Upper lobe of left lung (tissue), 6 donors: ENCODE data around the gene SCG5. TPM values are rescaled to one million over a fixed set of nuclear protein-coding genes. Genes with fewer than 3 reads are reported as not detected.

Experiments used
- ATAC-seq, 2 donors: fragments of 200-7000 bp; cut with Tn5 transposase; one replicate each; pipeline ENCODE4 v1.9.1; 2022; ENCODE audit warnings: mild to moderate bottlenecking in 2 of 2, moderate library complexity in 2 of 2; ENCODE audit not compliant: low FRiP score in 2 of 2
- DNase-seq, 2 donors: peaks; one replicate each; pipeline ENCODE4 v3.0.0-alpha.2; 2019 to 2020
- H3K27ac ChIP-seq, 4 donors: fragments of 200-600 bp; sonication (generic); one replicate each; pipeline ENCODE4 v1.5.1; 2016 to 2019
- H3K27me3 ChIP-seq, 4 donors: fragments of 200-600 bp; sonication (generic); one replicate each; pipeline ENCODE4 v1.5.1; 2017 to 2019
- H3K36me3 ChIP-seq, 4 donors: fragments of 200-600 bp; sonication (generic); one replicate each; pipeline ENCODE4 v1.5.1; 2016 to 2019
- H3K4me1 ChIP-seq, 4 donors: fragments of 200-600 bp; sonication (generic); one replicate each; pipeline ENCODE4 v1.5.1; 2018 to 2019
- H3K4me3 ChIP-seq, 4 donors: fragments of 200-600 bp; sonication (generic); one replicate each; pipeline ENCODE4 v1.5.1; 2017 to 2019; ENCODE audit warnings: mild to moderate bottlenecking in 2 of 4, moderate library complexity in 1 of 4
- H3K9me3 ChIP-seq, 4 donors: fragments of 200-600 bp; sonication (generic); one replicate each; pipeline ENCODE4 v1.5.1; 2018 to 2019
- EP300 ChIP-seq, 4 donors: sonication (generic); formaldehyde crosslinking; IDR thresholded peaks; one replicate each; pipeline ENCODE4 v1.5.1; 2017; ENCODE audit warnings: antibody characterized with exemption in 4 of 4, control low read depth in 2 of 4
- POLR2A ChIP-seq, 4 donors: fragments of 450-650 bp; IDR thresholded peaks; one replicate each; pipeline ENCODE4 v1.5.1; 2016 to 2017; ENCODE audit warnings: antibody characterized with exemption in 4 of 4, mild to moderate bottlenecking in 2 of 4
- POLR2AphosphoS5 ChIP-seq, 2 donors: sonication (generic); formaldehyde crosslinking; IDR thresholded peaks; one replicate each; pipeline ENCODE4 v1.5.1; 2017; ENCODE audit warnings: antibody characterized with exemption in 2 of 2
- WGBS, 2 donors: methylation state at CpG; one replicate each; pipeline ENCODE4 v1.1.5; 2017 to 2018; 5-methylcytosine and 5-hydroxymethylcytosine counted together
- total RNA-seq, 6 donors: library from RNA; depleted of rRNA in 4 of 6; stranded (reverse); fragments of >200 nt in 4 of 6; gene quantifications; one replicate each; pipeline versions ENCODE4 v1.1.0 to v1.2.1, GENCODE V29; 2016 to 2021
- TF ChIP-seq, protein P1 (sequence below), 6 experiments: fragments of 450-650 bp in 4 of 6; fragments of 200-600 bp in 2 of 6; sonication (generic) in 2 of 6; IDR thresholded peaks; one replicate each; pipeline ENCODE4 v1.5.1; 2016 to 2019; ENCODE audit warnings: antibody characterized with exemption in 6 of 6
- donor health status: DM: no; HTN: no; CAD: no; lungs with moderate emphysema.
- donor health status: DM: no; HTN: yes; CAD: no; lungs with severe emphysema.

SCG5 gene
- total RNA-seq, 6 donors from 2014 or later, result 0.61 to 1.7 (median 0.97) TPM; not detected in 3

DNA sequence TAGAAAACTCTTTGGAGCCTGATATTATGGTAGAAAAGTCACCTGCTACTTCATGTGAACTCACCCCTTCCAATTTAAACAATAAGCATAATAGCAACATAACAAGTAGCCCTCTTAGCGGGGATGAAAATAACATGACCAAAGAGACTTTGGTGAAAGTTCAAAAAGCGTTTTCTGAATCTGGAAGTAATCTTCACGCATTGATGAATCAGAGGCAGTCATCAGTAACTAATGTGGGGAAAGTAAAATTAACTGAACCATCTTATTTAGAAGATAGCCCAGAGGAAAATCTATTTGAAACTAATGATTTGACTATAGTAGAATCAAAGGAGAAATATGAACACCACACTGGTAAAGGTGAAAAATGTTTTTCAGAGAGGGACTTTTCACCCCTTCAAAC is 5.1 kb upstream of the SCG5 start:
- no peak for ATAC-seq
- 94 to 99% methylated on average over 3 of the region's 3 CpGs for WGBS, 2 donors

DNA sequence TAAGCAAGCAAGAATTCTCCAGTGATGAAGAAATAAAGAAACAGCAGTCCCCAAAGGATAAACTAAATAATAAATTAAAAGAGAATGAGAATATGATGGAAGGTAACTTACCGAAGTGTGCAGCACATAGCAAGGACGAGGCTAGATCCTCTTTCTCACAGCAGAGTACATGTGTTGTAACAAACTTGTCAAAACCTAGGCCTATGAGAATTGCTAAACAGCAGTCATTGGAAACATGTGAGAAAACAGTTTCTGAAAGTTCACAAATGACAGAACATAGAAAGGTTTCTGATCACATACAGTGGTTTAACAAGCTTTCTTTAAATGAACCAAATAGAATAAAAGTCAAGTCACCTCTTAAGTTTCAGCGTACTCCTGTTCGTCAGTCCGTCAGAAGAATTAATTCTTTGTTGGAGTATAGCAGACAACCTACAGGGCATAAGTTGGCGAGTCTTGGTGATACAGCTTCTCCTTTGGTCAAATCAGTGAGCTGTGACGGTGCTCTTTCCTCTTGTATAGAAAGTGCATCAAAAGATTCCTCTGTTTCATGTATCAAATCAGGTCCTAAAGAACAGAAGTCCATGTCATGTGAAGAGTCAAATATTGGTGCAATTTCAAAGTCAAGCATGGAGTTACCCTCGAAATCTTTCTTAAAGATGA is 4.5 kb upstream of the SCG5 start:
- Histone ChIP-seq H3K36me3 (no peaks in the 10 kb centered on the region), H3K4me3 (no peak overlapping the region), H3K27me3 (no peaks in the 10 kb centered on the region), H3K27ac (no peak overlapping the region), H3K4me1 (peaks cover 0 to 5% (median 2%) of the 10 kb centered on the region in 4 donors), H3K9me3 (no peaks in the 10 kb centered on the region)
- TF ChIP-seq POLR2A (IDR thresholded peaks at IDR 0.05), result no peak
- no peak for TF ChIP-seq EP300 (IDR thresholded peaks at IDR 0.05)
- TF ChIP-seq, protein P1, sequence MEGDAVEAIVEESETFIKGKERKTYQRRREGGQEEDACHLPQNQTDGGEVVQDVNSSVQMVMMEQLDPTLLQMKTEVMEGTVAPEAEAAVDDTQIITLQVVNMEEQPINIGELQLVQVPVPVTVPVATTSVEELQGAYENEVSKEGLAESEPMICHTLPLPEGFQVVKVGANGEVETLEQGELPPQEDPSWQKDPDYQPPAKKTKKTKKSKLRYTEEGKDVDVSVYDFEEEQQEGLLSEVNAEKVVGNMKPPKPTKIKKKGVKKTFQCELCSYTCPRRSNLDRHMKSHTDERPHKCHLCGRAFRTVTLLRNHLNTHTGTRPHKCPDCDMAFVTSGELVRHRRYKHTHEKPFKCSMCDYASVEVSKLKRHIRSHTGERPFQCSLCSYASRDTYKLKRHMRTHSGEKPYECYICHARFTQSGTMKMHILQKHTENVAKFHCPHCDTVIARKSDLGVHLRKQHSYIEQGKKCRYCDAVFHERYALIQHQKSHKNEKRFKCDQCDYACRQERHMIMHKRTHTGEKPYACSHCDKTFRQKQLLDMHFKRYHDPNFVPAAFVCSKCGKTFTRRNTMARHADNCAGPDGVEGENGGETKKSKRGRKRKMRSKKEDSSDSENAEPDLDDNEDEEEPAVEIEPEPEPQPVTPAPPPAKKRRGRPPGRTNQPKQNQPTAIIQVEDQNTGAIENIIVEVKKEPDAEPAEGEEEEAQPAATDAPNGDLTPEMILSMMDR (IDR thresholded peaks at IDR 0.05), result no peak
- no peak for TF ChIP-seq POLR2AphosphoS5 (IDR thresholded peaks at IDR 0.05)
- 93 to 96% methylated on average over 8 of the region's 8 CpGs for WGBS, 2 donors
- DNase-seq (no peak), ATAC-seq (no peak)

More for the DNA sequence above, 5.1 kb upstream of the SCG5 start:
- TF ChIP-seq POLR2AphosphoS5 (IDR thresholded peaks at IDR 0.05), result no peak
- TF ChIP-seq POLR2A (IDR thresholded peaks at IDR 0.05), result no peak
- TF ChIP-seq EP300 (IDR thresholded peaks at IDR 0.05), result no peak
- TF ChIP-seq, protein P1 (IDR thresholded peaks at IDR 0.05), result no peak
- Histone ChIP-seq H3K4me3 (no peak overlapping the region), H3K27ac (no peak overlapping the region), H3K9me3 (no peaks in the 10 kb centered on the region), H3K27me3 (no peaks in the 10 kb centered on the region), H3K4me1 (peaks cover 0 to under 1% (median 0%) of the 10 kb centered on the region in 4 donors), H3K36me3 (no peaks in the 10 kb centered on the region)
- no peak for DNase-seq

DNA sequence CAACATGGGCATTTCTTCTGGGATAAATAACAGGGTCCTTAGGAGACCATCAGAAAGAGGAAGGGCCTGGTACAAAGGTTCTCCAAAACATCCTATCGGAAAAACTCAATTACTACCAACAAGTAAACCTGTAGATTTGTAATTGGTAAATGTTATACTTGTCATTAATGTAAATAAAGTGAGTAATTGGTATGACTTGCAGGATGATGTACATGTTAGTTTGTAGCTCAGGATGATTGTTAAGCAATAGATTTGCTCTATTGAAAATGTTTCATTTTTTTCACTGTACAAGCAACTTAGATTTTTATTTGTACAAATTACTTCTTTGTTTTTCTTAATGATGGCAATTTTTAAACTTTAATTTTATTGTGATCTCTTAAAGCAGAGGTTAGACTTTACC is 3.8 kb upstream of the SCG5 start:
- ATAC-seq, result no peak
- no peak overlapping the region for H3K27ac ChIP-seq
- no peak overlapping the region for H3K4me3 ChIP-seq
- no peaks in the 10 kb centered on the region for H3K27me3 ChIP-seq
- no peak for DNase-seq
- no peaks in the 10 kb centered on the region for H3K36me3 ChIP-seq
- H3K9me3 ChIP-seq, result no peaks in the 10 kb centered on the region
- 94 to 100% methylated on average over 1 of the region's 1 CpG for WGBS, 2 donors
- H3K4me1 ChIP-seq, result peaks cover 0 to 5% (median 2%) of the 10 kb centered on the region in 4 donors
- no peak for TF ChIP-seq EP300 (IDR thresholded peaks at IDR 0.05)
- no peak for TF ChIP-seq POLR2A (IDR thresholded peaks at IDR 0.05)
- no peak for TF ChIP-seq POLR2AphosphoS5 (IDR thresholded peaks at IDR 0.05)
- TF ChIP-seq, protein P1 (IDR thresholded peaks at IDR 0.05), result no peak

DNA sequence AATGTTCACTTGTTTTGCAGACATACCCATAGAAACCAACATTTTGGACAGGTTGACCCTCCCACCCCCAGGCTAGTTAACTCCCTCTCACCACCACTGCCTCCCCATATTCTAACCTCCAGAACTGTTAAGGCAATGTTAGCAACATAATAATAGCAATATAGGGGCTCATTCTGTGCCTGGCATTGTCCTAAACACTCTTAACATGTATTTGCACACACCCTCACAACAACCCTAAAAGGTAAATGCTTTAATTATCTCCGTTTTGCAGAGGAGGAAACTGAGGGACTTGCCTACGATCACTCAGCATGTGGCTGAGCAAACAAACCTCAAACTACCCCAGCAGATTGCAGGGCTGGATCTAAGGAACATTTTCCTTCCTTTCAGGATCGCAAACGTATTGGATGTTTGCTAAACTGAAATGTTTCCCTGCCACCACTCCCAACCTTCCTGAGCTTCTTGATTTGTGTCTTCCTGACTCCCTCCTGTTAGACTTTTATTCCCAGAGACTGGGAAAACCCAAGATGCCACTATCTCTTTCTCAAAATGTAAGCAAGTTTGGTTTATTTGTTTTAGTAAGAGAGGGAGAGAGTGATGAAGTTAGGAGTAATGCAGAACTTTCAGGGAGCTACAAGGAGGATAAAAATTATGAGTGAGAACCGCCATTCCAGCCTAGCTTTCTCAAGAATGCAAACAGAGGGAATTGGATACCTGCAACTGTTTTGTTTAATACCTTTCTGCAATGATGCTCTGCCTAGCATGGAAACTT is 1.3 kb downstream of the SCG5 start:
- Histone ChIP-seq H3K9me3 (no peaks in the 10 kb centered on the region), H3K36me3 (no peaks in the 10 kb centered on the region), H3K27ac (no peak overlapping the region), H3K4me3 (no peak overlapping the region), H3K27me3 (no peaks in the 10 kb centered on the region), H3K4me1 (peaks cover 0 to 5% (median 2%) of the 10 kb centered on the region in 4 donors)
- WGBS, 2 donors, result 64 to 76% methylated on average over 5 of the region's 5 CpGs
- DNase-seq (no peak), ATAC-seq (no peak)
- TF ChIP-seq POLR2A (IDR thresholded peaks at IDR 0.05) (no peak), EP300 (IDR thresholded peaks at IDR 0.05) (no peak), POLR2AphosphoS5 (IDR thresholded peaks at IDR 0.05) (no peak)
- TF ChIP-seq, protein P1 (IDR thresholded peaks at IDR 0.05), result no peak
